Transverse colon (tissue), 4 donors: Measurements from ENCODE around the gene REV3L. TPM values are rescaled to one million over a fixed set of nuclear protein-coding genes. Genes with fewer than 3 reads are reported as not detected.

Experiments
- DNase-seq: peaks from one replicate; pipeline ENCODE4 v3.0.0-alpha.2; 2019
- H3K27ac ChIP-seq, 4 donors: fragments of 200-600 bp; sonication (generic); 2 replicates each; pipeline ENCODE4 v1.5.1; 2016 to 2018; ENCODE audit warnings: inconsistent platforms in 4 of 4
- H3K27me3 ChIP-seq: fragments of 200-600 bp; sonication (generic); 2 replicates; pipeline ENCODE4 v1.5.1; 2017; ENCODE audit warnings: inconsistent platforms
- H3K36me3 ChIP-seq, 4 donors: fragments of 200-600 bp; sonication (generic); 2 replicates each; pipeline ENCODE4 v1.5.1; 2017 to 2019; ENCODE audit warnings: inconsistent platforms in 4 of 4
- H3K4me1 ChIP-seq, 4 donors: fragments of 200-600 bp; sonication (generic); 2 replicates each; pipeline ENCODE4 v1.5.1; 2017 to 2020; ENCODE audit warnings: inconsistent platforms in 4 of 4
- H3K4me3 ChIP-seq, 4 donors: fragments of 200-600 bp; sonication (generic); 1 replicate in 1 of 4; 2 replicates in 3 of 4; pipeline versions ENCODE4 v1.5.1 to v1.6.1; 2017 to 2019; ENCODE audit warnings: inconsistent platforms in 4 of 4
- H3K9me3 ChIP-seq, 2 donors: fragments of 200-600 bp; sonication (generic); 2 replicates each; pipeline ENCODE4 v1.5.1; 2017 to 2019; ENCODE audit warnings: inconsistent platforms in 2 of 2
- CTCF ChIP-seq, 5 experiments: fragments of 200-600 bp in 3 of 5; fragments of 450-650 bp in 2 of 5; sonication (generic) in 3 of 5; IDR thresholded peaks; 1 replicate in 2 of 5; 2 replicates in 3 of 5; pipeline ENCODE4 v1.5.1; 2016 to 2017; ENCODE audit warnings: antibody characterized with exemption in 5 of 5, inconsistent platforms in 3 of 5, mild to moderate bottlenecking in 2 of 5, moderate library complexity in 1 of 5
- EP300 ChIP-seq: sonication (generic); formaldehyde crosslinking; IDR thresholded peaks from one replicate; pipeline ENCODE4 v1.6.1; 2017; ENCODE audit warnings: antibody characterized with exemption, low read depth
- POLR2A ChIP-seq: fragments of 450-650 bp; IDR thresholded peaks from one replicate; pipeline ENCODE4 v1.6.1; 2016; ENCODE audit warnings: antibody characterized with exemption, mild to moderate bottlenecking, moderate library complexity
- POLR2AphosphoS5 ChIP-seq, 3 donors: sonication (generic); formaldehyde crosslinking; IDR thresholded peaks; one replicate each; pipeline ENCODE4 v1.6.1; 2016; ENCODE audit warnings: antibody characterized with exemption in 3 of 3
- WGBS, 2 donors: methylation state at CpG; one replicate each; pipeline ENCODE4 v1.1.5; 2018; ENCODE audit warnings: low coverage in 1 of 2; 5-methylcytosine and 5-hydroxymethylcytosine counted together
- in situ Hi-C, 4 donors: fragments of 200-750 bp; cut with MboI; loops; one replicate each; pipeline versions ENCODE4 v1.15.0 to v1.15.1; 2017; ENCODE audit warnings: low sequenced_read_pairs in 3 of 4, low pct_ligation_motif_present in 1 of 4, low pct_unique_long_range_greater_than_20kb in 1 of 4
- intact Hi-C: fragments of 100-400 bp; cut with DNase I; formaldehyde crosslinking; loops from one replicate; pipeline ENCODE4 v1.15.1; 2023; ENCODE audit warnings: low total_unique reads
- total RNA-seq, 4 donors: library from RNA; depleted of rRNA; stranded (reverse); fragments of >200 nt; gene quantifications; one replicate each; pipeline ENCODE4 v1.1.0, GENCODE V29; 2016

Gene REV3L
- total RNA-seq, 4 donors from 2014 or later, result 24.7 to 256 (median 34.7) TPM

- H3K36me3 ChIP-seq, result peaks cover 0 to 33% (median 4%) of the 10 kb centered on the region in 4 donors
- H3K4me1 ChIP-seq, result peaks cover 0 to 22% (median 3%) of the 10 kb centered on the region in 4 donors
- WGBS, 2 donors, result 83 to 86% methylated on average over 1 of the region's 1 CpG
- no peaks in the 10 kb centered on the region for H3K9me3 ChIP-seq
- in situ Hi-C loops, result no loop called here
- H3K27me3 ChIP-seq, result no peaks in the 10 kb centered on the region
- intact Hi-C loops, result no loop called here
- H3K4me3 ChIP-seq, result no peak overlapping the region
- peak overlapping the region in 1 of 4 donors; percentile 8 for H3K27ac ChIP-seq
- DNase-seq, result no peak
- TF ChIP-seq POLR2A, result no peak
- no peak for TF ChIP-seq CTCF (IDR thresholded peaks at IDR 0.05)
- no peak for TF ChIP-seq POLR2AphosphoS5 (IDR thresholded peaks at IDR 0.05)
- no peak for TF ChIP-seq EP300
Measured at GRCh38 chr6:111409430-111409829, 73.6 kb downstream of the REV3L start.

GRCh38 chr6:111407686-111408085 is 75.3 kb downstream of the REV3L start:
- H3K27ac ChIP-seq, result no peak overlapping the region
- peaks cover 0 to 22% (median 3%) of the 10 kb centered on the region in 4 donors for H3K4me1 ChIP-seq
- in situ Hi-C loops, result no loop called here

GRCh38 chr6:111406200-111406721 is 76.8 kb downstream of the REV3L start:
- peak overlapping the region in 1 of 4 donors; percentile 51 for H3K27ac ChIP-seq
- no peak for DNase-seq
- TF ChIP-seq POLR2A (no peak), CTCF (IDR thresholded peaks at IDR 0.05) (no peak), EP300 (no peak), POLR2AphosphoS5 (IDR thresholded peaks at IDR 0.05) (no peak)
- peaks cover 0 to 21% (median 3%) of the 10 kb centered on the region in 4 donors for H3K4me1 ChIP-seq
- intact Hi-C loops, result no loop called here
- WGBS, 2 donors, result 65 to 73% methylated on average over 3 of the region's 3 CpGs
- no peaks in the 10 kb centered on the region for H3K27me3 ChIP-seq
- peaks cover 0 to 51% (median 4%) of the 10 kb centered on the region in 4 donors for H3K36me3 ChIP-seq
- in situ Hi-C loops, result no loop called here
- H3K4me3 ChIP-seq, result no peak overlapping the region
- H3K9me3 ChIP-seq, result no peaks in the 10 kb centered on the region

More at GRCh38 chr6:111407686-111408085, 75.3 kb downstream of the REV3L start:
- no peak overlapping the region for H3K4me3 ChIP-seq
- WGBS, 2 donors, result 77 to 100% methylated on average over 1 to 4 of the region's 4 CpGs
- intact Hi-C loops, result no loop called here
- H3K27me3 ChIP-seq, result no peaks in the 10 kb centered on the region
- no peak for DNase-seq
- no peak for TF ChIP-seq EP300
- no peak for TF ChIP-seq POLR2A
- no peak for TF ChIP-seq POLR2AphosphoS5 (IDR thresholded peaks at IDR 0.05)
- TF ChIP-seq CTCF (IDR thresholded peaks at IDR 0.05), result no peak
- peaks cover 0 to 45% (median 4%) of the 10 kb centered on the region in 4 donors for H3K36me3 ChIP-seq
- no peaks in the 10 kb centered on the region for H3K9me3 ChIP-seq

GRCh38 chr6:111403388-111403787 is 79.6 kb downstream of the REV3L start:
- intact Hi-C loops, result no loop called here
- Histone ChIP-seq H3K4me3 (no peak overlapping the region), H3K27ac (no peak overlapping the region), H3K4me1 (peaks cover 0 to 7% (median 0%) of the 10 kb centered on the region in 4 donors), H3K9me3 (no peaks in the 10 kb centered on the region), H3K27me3 (no peaks in the 10 kb centered on the region), H3K36me3 (peaks cover 0 to 39% (median 2%) of the 10 kb centered on the region in 4 donors)
- 50 to 53% methylated on average over 3 of the region's 3 CpGs for WGBS, 2 donors
- no peak for DNase-seq
- TF ChIP-seq POLR2A (no peak), EP300 (no peak), POLR2AphosphoS5 (IDR thresholded peaks at IDR 0.05) (no peak), CTCF (IDR thresholded peaks at IDR 0.05) (no peak)
- in situ Hi-C loops, result no loop called here
